NCI-H1092 treated with DMSO at 0.1 percent for 48 hours (cell line): ENCODE results near the gene GORASP1.

Experiments used
- DNase-seq: peaks from one replicate; lab custom pipeline; 2025; lab: John Stamatoyannopoulos, UW

GORASP1 gene

GRCh38 chr3:39141171-39141995 lies 34.0 kb upstream of the GORASP1 start:
- DNase-seq: peak; percentile 36

GRCh38 chr3:39140341-39140971 lies 33.0 kb upstream of the GORASP1 start:
- no peak for DNase-seq

GRCh38 chr3:39139442-39139841 lies 32.0 kb upstream of the GORASP1 start:
- no peak for DNase-seq

GRCh38 chr3:39138804-39139415 lies 31.5 kb upstream of the GORASP1 start:
- DNase-seq: peak; percentile 15

GRCh38 chr3:39137991-39138803 lies 30.8 kb upstream of the GORASP1 start:
- DNase-seq: no peak

GRCh38 chr3:39137435-39137936 lies 30.1 kb upstream of the GORASP1 start:
- no peak for DNase-seq

- DNase-seq: no peak
These were observed 29.4 kb upstream of the GORASP1 start for GRCh38 chr3:39136533-39137434.

GRCh38 chr3:39135170-39135805 lies 27.9 kb upstream of the GORASP1 start:
- DNase-seq: no peak

GRCh38 chr3:39134305-39134704 lies 26.9 kb upstream of the GORASP1 start:
- DNase-seq: no peak

GRCh38 chr3:39133822-39134221 lies 26.4 kb upstream of the GORASP1 start:
- DNase-seq: no peak

GRCh38 chr3:39133093-39133490 lies 25.7 kb upstream of the GORASP1 start:
- DNase-seq: no peak

- no peak for DNase-seq
These were observed 25.0 kb upstream of the GORASP1 start for GRCh38 chr3:39132096-39133092.

- DNase-seq: no peak
These were observed 23.4 kb upstream of the GORASP1 start for GRCh38 chr3:39130693-39131265.

GRCh38 chr3:39130026-39130425 lies 22.6 kb upstream of the GORASP1 start:
- no peak for DNase-seq

- DNase-seq: no peak
These were observed 21.5 kb upstream of the GORASP1 start for GRCh38 chr3:39128951-39129350.

- no peak for DNase-seq
These were observed 20.5 kb upstream of the GORASP1 start for GRCh38 chr3:39127908-39128304.

GRCh38 chr3:39127269-39127907 lies 20.0 kb upstream of the GORASP1 start:
- no peak for DNase-seq

- DNase-seq: peak; percentile 4
These were observed 19.2 kb upstream of the GORASP1 start for GRCh38 chr3:39126532-39127071.
